Right lobe of liver (tissue), 4 donors: ENCODE data around the gene SBSN.

Experiments used
- POLR2A ChIP-seq: fragments of 450-650 bp; IDR thresholded peaks from one replicate; pipeline ENCODE4 v1.6.1; 2017; ENCODE audit warnings: antibody characterized with exemption, mild to moderate bottlenecking
- TF ChIP-seq, protein P1 (sequence below), 4 donors: fragments of 200-600 bp in 3 of 4; fragments of 450-650 bp in 1 of 4; IDR thresholded peaks; one replicate each; pipeline versions ENCODE4 v1.5.1 to v1.8.0; 2016 to 2022; ENCODE audit warnings: antibody characterized with exemption in 4 of 4, mild to moderate bottlenecking in 2 of 4
- donor health status: DM: no; HTN: no; CAD: no.
- donor health status: DM: no; HTN: no; CAD: no.
- donor health status: DM: no; HTN: yes; CAD: no.

DNA sequence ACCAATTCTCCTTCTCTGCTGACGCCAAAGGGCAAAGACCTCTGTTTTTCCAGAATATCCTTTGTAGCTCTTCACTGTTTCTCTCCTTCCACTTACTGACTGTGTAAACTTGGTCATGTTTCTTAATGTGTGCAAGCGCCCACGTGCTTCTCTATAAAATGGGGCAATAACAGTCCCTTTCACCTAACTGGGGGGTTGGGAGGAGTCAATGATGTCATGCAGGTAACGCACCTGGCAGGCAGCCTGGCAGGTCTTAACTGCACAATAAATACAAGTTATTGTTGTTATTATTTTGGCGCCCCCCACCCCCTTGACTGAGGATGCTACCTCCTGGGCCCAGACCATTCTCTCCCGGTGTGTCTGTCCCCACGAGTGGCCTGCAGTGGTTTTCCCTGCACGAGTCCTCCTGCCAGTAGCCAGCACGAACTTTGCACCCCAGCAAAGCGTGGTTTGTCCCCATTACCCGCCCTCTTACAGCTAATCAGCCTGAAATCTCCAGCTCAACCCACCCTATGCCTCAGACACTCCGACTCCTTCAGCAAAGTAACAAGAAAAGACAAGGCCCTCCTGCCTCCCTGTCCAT, 5.3 kb downstream of the SBSN start:
- no peak for TF ChIP-seq POLR2A
- TF ChIP-seq, protein P1, sequence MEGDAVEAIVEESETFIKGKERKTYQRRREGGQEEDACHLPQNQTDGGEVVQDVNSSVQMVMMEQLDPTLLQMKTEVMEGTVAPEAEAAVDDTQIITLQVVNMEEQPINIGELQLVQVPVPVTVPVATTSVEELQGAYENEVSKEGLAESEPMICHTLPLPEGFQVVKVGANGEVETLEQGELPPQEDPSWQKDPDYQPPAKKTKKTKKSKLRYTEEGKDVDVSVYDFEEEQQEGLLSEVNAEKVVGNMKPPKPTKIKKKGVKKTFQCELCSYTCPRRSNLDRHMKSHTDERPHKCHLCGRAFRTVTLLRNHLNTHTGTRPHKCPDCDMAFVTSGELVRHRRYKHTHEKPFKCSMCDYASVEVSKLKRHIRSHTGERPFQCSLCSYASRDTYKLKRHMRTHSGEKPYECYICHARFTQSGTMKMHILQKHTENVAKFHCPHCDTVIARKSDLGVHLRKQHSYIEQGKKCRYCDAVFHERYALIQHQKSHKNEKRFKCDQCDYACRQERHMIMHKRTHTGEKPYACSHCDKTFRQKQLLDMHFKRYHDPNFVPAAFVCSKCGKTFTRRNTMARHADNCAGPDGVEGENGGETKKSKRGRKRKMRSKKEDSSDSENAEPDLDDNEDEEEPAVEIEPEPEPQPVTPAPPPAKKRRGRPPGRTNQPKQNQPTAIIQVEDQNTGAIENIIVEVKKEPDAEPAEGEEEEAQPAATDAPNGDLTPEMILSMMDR (IDR thresholded peaks at IDR 0.05), result no peak
